Measurements from ENCODE around the gene BRF1. TPM values are rescaled to one million over a fixed set of nuclear protein-coding genes. Genes with fewer than 3 reads are reported as not detected.

BRF1 gene
- total RNA-seq, 2 experiments from 2014 or later = 25.5 to 27.4 TPM

GRCh38 chr14:105261781-105262180 is 39.0 kb downstream of the BRF1 start:
- Mint-ChIP-seq H3K9me3 (no peaks in the 10 kb centered on the region), H3K27me3 (no peaks in the 10 kb centered on the region), H3K4me3 (no peak overlapping the region), H3K36me3 (peaks cover 4% of the 10 kb centered on the region), H3K4me1 (ENCODE audit: low read depth) (peaks cover 10% of the 10 kb centered on the region), H3K27ac (no peak overlapping the region)
- intact Hi-C loops (cut with micrococcal nuclease) = no loop called here
- ChIA-PET POLR2A (no interaction called here), CTCF (no interaction called here)
- DNase-seq = no peak

- peaks cover 10% of the 10 kb centered on the region for H3K4me1 Mint-ChIP-seq (ENCODE audit: low read depth)
- intact Hi-C loops (cut with micrococcal nuclease) = no loop called here
- H3K9me3 Mint-ChIP-seq = no peaks in the 10 kb centered on the region
- no peak overlapping the region for H3K4me3 Mint-ChIP-seq
- H3K36me3 Mint-ChIP-seq = peaks cover 4% of the 10 kb centered on the region
- H3K27ac Mint-ChIP-seq = no peak overlapping the region
- POLR2A ChIA-PET = no interaction called here
- no peak for DNase-seq
- no peaks in the 10 kb centered on the region for H3K27me3 Mint-ChIP-seq
- CTCF ChIA-PET = no interaction called here
Measured at GRCh38 chr14:105260959-105261358, 39.8 kb downstream of the BRF1 start.

GRCh38 chr14:105258846-105259245 is 42.0 kb downstream of the BRF1 start:
- CTCF ChIA-PET = interaction anchor here (0.7 kb wide), 1 partner anchor 194 kb away, joined by 3 read pairs; the partner anchor contains the start of gene GPR132
- intact Hi-C loops (cut with micrococcal nuclease) = no loop called here
- H3K4me1 Mint-ChIP-seq (ENCODE audit: low read depth) = peaks cover 10% of the 10 kb centered on the region
- no peak overlapping the region for H3K4me3 Mint-ChIP-seq
- no peaks in the 10 kb centered on the region for H3K27me3 Mint-ChIP-seq
- peaks cover under 1% of the 10 kb centered on the region for H3K36me3 Mint-ChIP-seq
- no peaks in the 10 kb centered on the region for H3K9me3 Mint-ChIP-seq
- DNase-seq = no peak
- no peak overlapping the region for H3K27ac Mint-ChIP-seq
- POLR2A ChIA-PET = no interaction called here

- peak; percentile 23 for DNase-seq
- no peaks in the 10 kb centered on the region for H3K27me3 Mint-ChIP-seq
- no peaks in the 10 kb centered on the region for H3K36me3 Mint-ChIP-seq
- no peak overlapping the region for H3K4me3 Mint-ChIP-seq
- CTCF ChIA-PET = no interaction called here
- peaks cover 10% of the 10 kb centered on the region for H3K4me1 Mint-ChIP-seq (ENCODE audit: low read depth)
- H3K27ac Mint-ChIP-seq = no peak overlapping the region
- no peaks in the 10 kb centered on the region for H3K9me3 Mint-ChIP-seq
- intact Hi-C loops (cut with micrococcal nuclease) = no loop called here
- POLR2A ChIA-PET = no interaction called here
Measured at GRCh38 chr14:105257464-105257863, 43.3 kb downstream of the BRF1 start.

GRCh38 chr14:105256292-105256960 is 44.4 kb downstream of the BRF1 start:
- CTCF ChIA-PET = no interaction called here
- Mint-ChIP-seq H3K27me3 (no peaks in the 10 kb centered on the region), H3K36me3 (no peaks in the 10 kb centered on the region), H3K9me3 (no peaks in the 10 kb centered on the region), H3K4me1 (ENCODE audit: low read depth) (peaks cover 10% of the 10 kb centered on the region), H3K27ac (no peak overlapping the region), H3K4me3 (no peak overlapping the region)
- POLR2A ChIA-PET = no interaction called here
- no peak for DNase-seq
- intact Hi-C loops (cut with micrococcal nuclease) = no loop called here

- DNase-seq = no peak
- Mint-ChIP-seq H3K4me3 (no peak overlapping the region), H3K4me1 (ENCODE audit: low read depth) (peaks cover 16% of the 10 kb centered on the region), H3K9me3 (no peaks in the 10 kb centered on the region), H3K27ac (no peak overlapping the region), H3K36me3 (peaks cover 6% of the 10 kb centered on the region), H3K27me3 (no peaks in the 10 kb centered on the region)
- intact Hi-C loops (cut with micrococcal nuclease) = no loop called here
- ChIA-PET POLR2A (interaction anchor here (0.8 kb wide), 1 partner anchor 58 kb away, joined by 3 read pairs; no protein-coding TSS in a partner anchor), CTCF (no interaction called here)
Measured at GRCh38 chr14:105255021-105255507, 45.7 kb downstream of the BRF1 start.

GRCh38 chr14:105253329-105253682 is 47.5 kb downstream of the BRF1 start:
- CTCF ChIA-PET = no interaction called here
- no peak for DNase-seq
- intact Hi-C loops (cut with micrococcal nuclease) = no loop called here
- Mint-ChIP-seq H3K27ac (no peak overlapping the region), H3K4me1 (ENCODE audit: low read depth) (peaks cover 24% of the 10 kb centered on the region), H3K27me3 (no peaks in the 10 kb centered on the region), H3K9me3 (no peaks in the 10 kb centered on the region), H3K4me3 (no peak overlapping the region), H3K36me3 (peaks cover 11% of the 10 kb centered on the region)
- POLR2A ChIA-PET = no interaction called here

GRCh38 chr14:105252552-105253328 is 48.1 kb downstream of the BRF1 start:
- intact Hi-C loops (cut with micrococcal nuclease) = no loop called here
- Mint-ChIP-seq H3K4me1 (ENCODE audit: low read depth) (peaks cover 22% of the 10 kb centered on the region), H3K27me3 (no peaks in the 10 kb centered on the region), H3K36me3 (peaks cover 11% of the 10 kb centered on the region), H3K9me3 (no peaks in the 10 kb centered on the region), H3K4me3 (no peak overlapping the region), H3K27ac (no peak overlapping the region)
- DNase-seq = no peak
- ChIA-PET POLR2A (no interaction called here), CTCF (no interaction called here)

GRCh38 chr14:105251920-105252319 is 48.9 kb downstream of the BRF1 start:
- Mint-ChIP-seq H3K27ac (no peak overlapping the region), H3K4me3 (no peak overlapping the region)
- CTCF ChIA-PET = no interaction called here

GRCh38 chr14:105250986-105251385 is 49.8 kb downstream of the BRF1 start:
- ChIA-PET CTCF (no interaction called here), POLR2A (no interaction called here)
- peaks cover 15% of the 10 kb centered on the region for H3K36me3 Mint-ChIP-seq
- intact Hi-C loops (cut with micrococcal nuclease) = no loop called here
- H3K4me1 Mint-ChIP-seq (ENCODE audit: low read depth) = peaks cover 21% of the 10 kb centered on the region
- no peak for DNase-seq
- no peaks in the 10 kb centered on the region for H3K27me3 Mint-ChIP-seq
- no peak overlapping the region for H3K4me3 Mint-ChIP-seq
- no peaks in the 10 kb centered on the region for H3K9me3 Mint-ChIP-seq
- H3K27ac Mint-ChIP-seq = no peak overlapping the region

More at GRCh38 chr14:105251920-105252319, 48.9 kb downstream of the BRF1 start:
- H3K27me3 Mint-ChIP-seq = no peaks in the 10 kb centered on the region
- intact Hi-C loops (cut with micrococcal nuclease) = no loop called here
- H3K4me1 Mint-ChIP-seq (ENCODE audit: low read depth) = peaks cover 19% of the 10 kb centered on the region
- H3K9me3 Mint-ChIP-seq = no peaks in the 10 kb centered on the region
- POLR2A ChIA-PET = no interaction called here
- DNase-seq = no peak
- peaks cover 15% of the 10 kb centered on the region for H3K36me3 Mint-ChIP-seq

GRCh38 chr14:105250008-105250366 is 50.8 kb downstream of the BRF1 start:
- no peak for DNase-seq
- Mint-ChIP-seq H3K4me1 (ENCODE audit: low read depth) (peaks cover 25% of the 10 kb centered on the region), H3K36me3 (peaks cover 18% of the 10 kb centered on the region), H3K27me3 (no peaks in the 10 kb centered on the region), H3K9me3 (no peaks in the 10 kb centered on the region), H3K27ac (no peak overlapping the region), H3K4me3 (peak overlapping the region; percentile 3)
- ChIA-PET POLR2A (no interaction called here), CTCF (interaction anchor here (0.7 kb wide), 1 partner anchor 121 kb away, joined by 3 read pairs; no protein-coding TSS in a partner anchor)
- intact Hi-C loops (cut with micrococcal nuclease) = no loop called here

- Mint-ChIP-seq H3K4me3 (peak overlapping the region; percentile 74), H3K27me3 (no peaks in the 10 kb centered on the region), H3K36me3 (peaks cover 18% of the 10 kb centered on the region), H3K4me1 (ENCODE audit: low read depth) (peaks cover 25% of the 10 kb centered on the region), H3K9me3 (no peaks in the 10 kb centered on the region), H3K27ac (peak overlapping the region; percentile 49)
- ChIA-PET CTCF (interaction anchor here (0.7 to 2.3 kb wide), 2 partner anchors 121 to 159 kb away, joined by 4 to 9 read pairs; no protein-coding TSS in a partner anchor), POLR2A (interaction anchor here (1.7 kb wide), 1 partner anchor 44 kb away, joined by 9 read pairs; no protein-coding TSS in a partner anchor)
- intact Hi-C loops (cut with micrococcal nuclease) = no loop called here
- peak; percentile 11 for DNase-seq
Measured at GRCh38 chr14:105249182-105250007, 51.4 kb downstream of the BRF1 start.

Measured in activated CD4-positive, alpha-beta memory T cell treated with anti-CD3 and anti-CD28 coated beads for 36 hours (primary cell).